NAMALWA (cell line): ENCODE data around the gene TMEM200A.

Source experiments
- DNase-seq: peaks from one replicate; pipeline ENCODE4 v3.0.0-alpha.2; 2015; ENCODE audit warnings: low spot score

Gene TMEM200A

DNA sequence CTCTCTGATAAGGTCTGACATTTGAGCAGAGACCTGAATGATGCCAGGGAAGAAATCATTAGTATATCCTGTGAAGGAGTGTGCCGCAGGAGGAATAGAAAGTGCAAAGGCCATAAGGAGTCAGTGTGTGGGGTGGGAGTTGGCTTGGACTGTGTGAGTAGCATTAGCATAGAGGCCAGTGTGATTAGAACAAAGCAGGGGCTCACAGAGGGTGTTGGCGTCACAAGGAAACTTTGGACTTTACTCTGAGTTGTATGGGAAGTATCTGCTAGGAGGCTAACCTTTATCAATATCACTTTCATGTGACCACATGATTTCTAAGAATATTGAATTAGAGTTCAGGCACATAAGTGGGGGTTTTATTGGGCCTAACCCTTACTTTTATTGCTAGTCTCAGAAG lies 12.1 kb downstream of the TMEM200A start:
- DNase-seq = no peak

DNA sequence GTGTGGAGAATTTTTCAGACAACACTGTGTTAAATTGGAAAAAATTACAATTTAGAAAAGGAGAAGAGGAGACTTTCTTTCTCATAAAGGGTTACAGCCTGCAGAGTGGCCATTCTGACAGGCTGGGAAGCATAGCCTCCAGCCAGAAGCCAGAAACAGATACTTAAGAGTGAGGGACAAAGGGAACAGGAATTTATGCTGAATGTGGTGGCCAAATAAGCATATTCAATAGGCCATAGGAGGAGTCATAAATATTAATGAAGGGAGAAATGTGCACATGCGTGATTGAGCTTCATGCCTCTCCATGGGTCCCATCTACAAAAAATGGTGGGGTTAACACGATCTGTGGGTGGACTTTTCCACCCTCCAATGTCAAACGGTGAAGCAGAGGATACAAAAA lies 13.4 kb downstream of the TMEM200A start:
- no peak for DNase-seq

DNA sequence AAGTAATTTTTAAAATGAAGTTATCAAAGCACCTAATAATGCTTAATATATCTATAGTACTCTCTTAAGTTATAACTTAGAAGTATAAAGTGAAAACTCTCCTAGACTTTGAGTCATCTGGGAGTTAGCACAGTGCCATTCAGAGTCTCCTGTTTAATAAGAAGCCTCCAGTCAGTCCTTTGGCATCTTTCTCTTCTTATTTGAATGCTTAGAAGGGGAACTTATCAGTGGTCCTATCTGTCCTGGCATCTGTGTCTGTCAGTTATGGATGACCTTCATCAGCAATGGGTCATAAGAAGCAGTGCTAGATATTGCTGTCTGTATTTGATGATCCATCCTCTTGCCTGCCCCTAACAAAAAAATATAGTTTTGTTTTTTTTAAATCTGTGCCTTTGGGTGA lies 15.2 kb downstream of the TMEM200A start:
- DNase-seq = no peak

DNA sequence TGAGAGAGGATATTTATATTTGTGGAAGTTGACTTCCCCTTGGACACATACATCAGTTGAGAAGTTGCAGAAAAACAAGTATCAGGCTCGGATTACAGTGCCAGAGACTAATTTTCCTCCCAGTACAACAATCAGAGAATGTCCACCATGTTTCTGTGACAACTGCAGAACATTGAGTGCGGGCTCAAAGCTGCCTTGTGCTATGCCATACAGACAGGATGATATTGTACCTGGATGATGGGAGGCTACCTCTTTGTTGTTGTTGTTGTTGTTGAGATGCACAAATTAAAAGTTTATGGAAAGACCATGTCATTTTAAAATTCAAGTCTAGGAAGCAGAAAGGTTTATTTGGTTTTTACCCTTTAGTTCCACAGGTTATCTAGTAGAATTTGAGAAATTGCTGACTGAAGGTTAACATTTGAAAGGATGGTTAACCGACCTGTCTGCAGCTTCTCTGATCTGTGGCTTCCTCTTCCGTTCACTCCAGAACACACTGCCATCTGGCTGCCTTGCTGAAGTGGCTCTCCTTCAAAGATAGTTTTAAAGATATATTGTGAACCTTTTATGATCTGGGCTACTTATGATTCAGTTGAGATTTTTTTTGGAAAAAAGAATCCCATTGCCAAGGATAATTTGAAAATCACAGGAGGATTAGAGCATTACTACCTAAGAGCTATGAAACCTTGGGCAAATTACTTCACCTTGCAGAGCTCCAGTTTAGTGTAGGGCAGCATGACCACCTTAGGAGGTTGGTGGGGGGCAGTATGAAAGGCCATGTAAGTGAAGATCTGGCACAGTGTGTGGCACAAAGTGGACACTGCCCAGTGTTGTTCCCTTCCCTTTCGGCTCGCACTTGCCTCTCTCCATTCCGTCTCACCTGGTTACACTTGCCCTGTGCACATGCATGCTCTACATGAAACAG lies 15.9 kb downstream of the TMEM200A start:
- DNase-seq = no peak

DNA sequence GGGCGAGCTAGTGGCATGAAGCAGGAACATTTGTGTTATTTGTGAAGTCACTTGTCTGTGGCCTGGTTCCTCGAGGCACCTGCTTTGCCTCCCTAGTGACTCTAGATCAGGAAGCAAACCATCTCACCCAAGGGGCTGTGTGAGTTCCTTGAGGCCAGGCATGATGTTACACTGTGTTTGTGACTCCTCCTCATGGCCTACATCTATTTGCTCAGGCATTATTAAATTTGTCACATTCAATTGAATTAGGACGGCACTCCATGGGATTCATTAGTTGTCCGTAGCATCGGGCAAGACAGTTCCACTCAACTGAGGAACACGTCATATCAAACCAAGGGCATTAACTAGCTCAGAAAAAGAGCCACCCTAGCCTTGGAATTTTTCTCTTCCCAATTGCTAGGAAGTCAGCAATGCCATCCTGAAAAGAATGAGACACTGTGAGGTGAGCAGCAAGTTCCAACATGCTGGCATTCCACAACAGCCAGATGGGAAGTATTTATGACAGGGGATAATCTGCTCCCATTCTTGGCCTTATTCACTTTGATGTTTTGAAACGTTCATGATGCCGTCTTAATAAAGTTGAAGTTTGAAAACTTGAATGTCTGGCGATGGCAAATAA lies 17.2 kb downstream of the TMEM200A start:
- no peak for DNase-seq

DNA sequence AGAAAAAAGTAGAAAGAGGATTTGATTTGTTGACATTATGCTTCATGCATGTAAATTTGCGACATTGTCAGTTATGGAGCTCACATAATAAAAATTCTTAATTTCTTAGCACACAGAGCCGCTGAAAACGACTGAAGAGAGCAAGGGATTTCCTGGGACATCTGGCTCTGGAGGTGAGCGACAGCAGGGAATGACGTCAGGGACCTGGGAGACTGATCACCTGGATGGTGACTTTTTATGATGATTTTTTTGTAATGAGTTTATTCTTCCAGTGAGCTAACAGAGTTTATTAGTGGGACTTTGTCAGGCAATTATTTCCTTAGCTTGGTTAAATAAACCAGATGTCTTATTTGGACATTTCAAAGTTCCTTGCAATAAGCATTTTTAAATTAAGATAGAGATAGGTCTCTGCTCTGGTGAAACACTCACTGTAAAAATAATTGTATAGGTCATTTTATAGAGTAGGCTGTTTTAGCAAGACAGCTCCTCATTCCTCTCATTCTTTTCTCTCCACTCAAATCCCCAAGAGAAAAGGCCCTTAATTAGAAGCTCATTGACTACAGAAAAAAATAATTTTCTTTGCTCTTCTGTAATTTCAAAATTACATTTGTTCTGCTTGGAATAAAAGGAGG lies 19.4 kb downstream of the TMEM200A start:
- no peak for DNase-seq

DNA sequence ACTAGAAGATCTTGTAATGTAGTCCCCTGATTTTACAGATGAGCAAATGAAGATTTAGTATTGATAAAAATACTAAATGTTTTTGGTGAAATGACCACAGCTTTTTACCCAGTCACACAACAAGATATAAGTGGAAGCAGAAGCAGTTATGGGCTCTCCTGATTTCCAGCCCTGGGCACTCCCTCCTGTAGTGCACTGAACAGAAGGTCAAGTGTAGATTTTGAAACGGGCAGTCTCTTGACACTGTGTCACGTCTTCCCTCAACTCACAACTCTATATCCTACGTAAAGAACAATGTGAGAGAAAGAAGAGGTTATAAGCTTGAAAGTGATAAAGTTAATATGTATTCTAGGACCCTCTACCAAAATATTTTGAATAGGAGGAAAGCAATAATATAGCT lies 23.3 kb downstream of the TMEM200A start:
- DNase-seq = no peak

DNA sequence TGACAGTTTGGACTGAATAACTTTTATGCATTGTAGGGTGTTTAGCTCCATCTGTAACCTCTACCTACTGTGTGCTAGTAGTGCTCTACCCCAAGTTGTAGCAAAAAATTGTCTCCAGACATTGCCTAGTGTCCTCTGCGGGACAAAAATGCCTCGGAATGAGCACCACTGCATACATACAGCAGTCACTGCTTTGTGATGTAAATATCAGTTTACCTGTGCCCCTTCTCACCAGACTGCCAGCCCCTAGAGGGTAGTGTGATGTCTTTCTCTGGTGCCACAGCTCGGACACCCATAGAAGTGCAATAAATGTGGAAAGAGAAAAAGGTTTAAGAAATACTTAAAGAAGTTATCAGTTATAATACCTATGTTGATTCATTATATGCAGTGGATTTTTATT lies 25.1 kb downstream of the TMEM200A start:
- no peak for DNase-seq

DNA sequence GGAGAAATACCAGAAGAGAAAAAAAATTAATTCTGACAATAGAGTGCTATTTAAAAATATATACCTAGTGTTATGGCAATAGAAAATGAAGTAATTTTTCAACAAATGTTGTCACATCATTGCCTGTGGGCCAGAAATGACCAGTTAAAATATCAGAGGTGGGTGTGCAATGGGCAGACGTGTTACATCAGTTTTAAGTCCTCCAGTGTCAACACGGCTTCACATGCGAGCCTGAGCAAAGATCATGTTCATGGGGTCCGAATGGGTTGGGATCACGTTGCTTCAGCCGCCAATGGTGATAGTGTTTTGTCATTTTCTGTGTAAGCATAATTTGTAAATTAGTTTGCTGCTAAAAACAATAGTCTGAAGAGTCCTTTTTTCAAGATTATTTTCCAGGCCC lies 27.5 kb downstream of the TMEM200A start:
- DNase-seq = no peak

DNA sequence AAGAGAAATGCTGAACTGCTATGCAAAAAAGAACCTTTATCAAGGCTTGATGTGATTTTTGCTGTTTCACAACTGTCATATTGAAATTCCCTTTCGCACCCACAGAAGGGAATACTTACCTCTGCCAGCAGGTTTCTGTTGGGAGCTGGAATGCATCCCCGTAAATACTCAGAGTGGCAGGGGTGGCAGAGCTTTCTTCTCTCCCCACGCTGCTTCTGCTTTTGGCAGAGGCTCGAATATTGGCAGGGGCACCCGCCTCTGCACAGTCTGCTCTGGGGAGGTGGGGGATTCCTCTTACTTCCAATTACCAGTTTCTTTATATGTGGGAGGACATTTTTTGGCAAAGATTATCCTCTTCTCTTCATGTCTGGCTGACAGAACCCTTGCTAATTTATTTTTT lies 28.4 kb downstream of the TMEM200A start:
- no peak for DNase-seq

DNA sequence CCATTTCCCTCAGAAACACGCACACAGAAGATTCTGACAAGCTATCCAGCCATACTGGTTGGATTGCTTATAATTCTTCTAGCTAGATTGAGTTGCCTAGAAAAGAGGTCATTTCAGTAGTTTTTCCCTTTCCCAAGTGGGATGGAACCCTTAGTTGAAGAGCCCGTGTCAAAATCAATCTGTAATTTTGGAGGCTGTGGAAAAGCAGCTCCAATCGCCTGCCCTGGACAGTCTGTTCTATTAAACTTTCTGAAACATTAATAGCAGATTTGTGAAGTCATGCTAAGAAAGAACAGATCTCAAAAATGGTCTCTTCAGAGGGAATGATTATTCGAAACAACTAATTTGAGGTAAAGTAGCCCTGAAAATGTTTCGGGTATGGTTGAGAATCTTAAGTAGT lies 29.3 kb downstream of the TMEM200A start:
- no peak for DNase-seq

DNA sequence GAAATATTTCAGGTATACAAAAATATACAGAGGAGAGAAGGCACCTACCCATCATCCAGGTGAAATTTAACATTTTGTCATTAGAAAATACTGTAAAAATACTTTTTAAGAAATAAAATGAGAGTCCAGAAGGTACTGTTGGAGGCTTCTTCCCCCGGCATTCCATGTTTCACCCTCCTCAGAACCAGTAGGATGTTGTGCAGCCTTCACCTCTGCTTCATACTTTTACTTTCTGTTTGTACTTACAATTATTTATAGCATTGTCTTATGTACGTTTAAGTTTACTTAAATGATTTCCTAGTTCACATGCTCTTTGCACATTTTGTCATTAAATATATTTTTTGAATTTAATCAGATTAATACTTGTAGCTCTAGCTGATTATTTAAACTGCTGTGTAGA lies 30.9 kb downstream of the TMEM200A start:
- no peak for DNase-seq

DNA sequence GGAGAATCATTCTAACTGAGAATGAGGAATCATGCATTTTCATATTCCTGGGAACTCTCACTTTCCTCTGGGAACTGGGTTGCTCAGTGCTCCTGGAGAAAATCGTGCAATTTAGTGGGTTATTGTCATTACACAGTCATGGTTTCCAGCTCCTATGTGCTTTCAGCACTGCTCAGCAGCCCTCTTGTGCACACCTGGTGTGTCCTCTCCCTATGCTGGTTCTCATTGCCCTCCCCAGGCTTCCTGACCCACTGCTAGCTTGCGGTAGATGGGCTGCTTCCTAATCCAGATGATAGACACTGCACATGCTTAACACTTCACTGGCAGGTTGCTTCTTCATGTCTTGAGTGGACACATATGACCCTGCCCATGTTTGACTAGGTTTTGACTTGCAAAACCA lies 39.7 kb downstream of the TMEM200A start:
- DNase-seq = no peak

DNA sequence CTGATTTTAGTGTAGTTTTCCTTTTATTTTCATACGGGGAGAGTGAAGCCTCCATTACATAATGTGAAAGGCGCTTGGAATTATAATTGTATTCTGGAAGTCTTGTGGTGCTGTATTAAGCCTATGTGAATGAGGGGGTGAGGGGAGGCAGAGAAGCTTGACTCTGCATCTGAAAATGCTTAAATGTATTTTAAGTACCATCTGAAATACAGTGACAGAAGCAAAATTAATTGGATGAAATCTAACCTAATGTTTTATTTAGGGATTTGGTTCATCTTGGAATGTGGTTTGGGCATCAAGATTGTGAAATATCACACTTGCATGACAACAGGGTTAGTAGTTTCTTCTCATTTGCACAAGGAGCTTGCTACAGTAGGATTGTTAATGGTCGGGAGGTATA lies 41.2 kb downstream of the TMEM200A start:
- DNase-seq = no peak

DNA sequence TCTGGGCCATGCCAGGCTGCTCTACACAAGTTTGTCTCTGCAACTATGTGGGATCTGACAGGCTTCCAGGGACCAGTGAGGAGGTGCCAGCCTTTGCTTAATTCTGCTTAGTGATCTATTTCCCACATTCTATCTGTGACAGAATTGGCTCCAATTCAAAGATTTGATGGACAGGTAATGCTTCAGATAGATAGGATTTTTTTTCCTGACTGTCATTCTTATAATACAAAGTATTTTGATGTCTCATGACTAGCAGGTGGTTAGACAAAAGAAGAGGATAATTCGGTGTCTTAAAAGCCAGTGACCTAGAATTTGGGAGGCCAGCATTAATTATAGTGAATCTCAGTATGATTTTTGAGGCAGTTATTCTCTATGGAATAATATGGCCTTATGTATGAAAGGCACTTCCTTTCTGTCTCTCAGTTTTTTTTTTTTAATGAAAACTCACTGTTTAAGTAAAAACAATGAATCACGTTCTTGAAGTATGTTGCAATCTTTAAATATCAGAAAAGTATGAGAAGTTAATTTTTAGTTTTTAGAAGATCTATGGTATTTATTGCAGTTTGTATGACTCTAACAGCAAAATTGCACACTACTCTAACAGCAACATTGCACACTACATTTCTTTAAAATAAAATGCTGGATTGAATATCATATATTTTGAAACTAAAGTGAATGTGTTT lies 43.7 kb downstream of the TMEM200A start:
- no peak for DNase-seq

DNA sequence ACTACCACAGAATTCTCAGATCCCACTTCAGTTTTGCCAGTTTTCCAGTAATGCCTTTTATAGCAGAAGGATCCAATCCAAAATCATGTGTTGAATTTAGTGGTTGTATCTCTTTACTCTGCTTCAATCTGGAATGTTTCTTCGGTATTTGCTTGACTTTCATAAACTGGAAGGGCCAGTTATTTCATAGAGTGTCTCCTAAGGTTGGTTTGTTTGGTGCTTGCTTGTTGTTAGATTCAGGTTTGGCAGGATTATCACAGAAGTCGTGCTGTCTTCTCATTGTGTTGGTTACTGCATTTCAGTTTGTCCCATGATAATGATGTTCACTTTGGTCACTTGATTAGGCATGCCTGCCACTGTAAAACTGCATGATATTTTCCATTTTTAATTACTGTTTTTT lies 45.7 kb downstream of the TMEM200A start:
- DNase-seq = no peak

DNA sequence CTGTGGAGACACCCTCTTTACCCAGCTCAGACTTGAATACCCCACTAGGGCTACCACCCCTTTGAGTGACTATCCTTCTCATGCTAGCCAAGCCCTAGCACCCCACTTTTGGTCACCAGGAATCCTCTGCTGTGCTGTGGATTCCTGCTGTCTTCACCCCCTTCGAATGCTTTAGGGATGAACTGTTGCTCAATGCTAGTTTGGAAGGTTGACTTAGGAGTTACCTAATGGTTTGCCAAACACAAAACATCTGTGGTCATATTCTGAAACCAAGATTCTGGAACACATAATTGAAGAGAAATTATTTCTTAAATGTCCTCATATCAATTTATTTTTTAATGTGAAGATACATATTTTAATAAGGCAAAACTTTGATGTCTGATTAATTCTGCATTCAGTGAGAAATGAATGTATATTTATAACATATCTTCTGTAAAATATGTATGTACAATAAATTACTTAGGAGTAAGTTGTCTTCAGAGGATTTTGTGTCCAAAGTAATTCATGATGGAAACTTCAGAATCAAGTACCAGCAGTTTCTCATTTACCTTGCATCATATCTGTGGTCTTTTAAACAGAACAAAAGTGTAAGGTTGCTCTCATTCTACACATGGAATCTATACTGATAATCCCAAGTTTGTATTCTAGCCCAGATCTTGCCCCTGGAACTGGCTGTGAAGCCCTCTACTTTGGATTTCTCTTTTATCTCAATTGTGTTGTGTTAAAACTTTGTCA lies 46.9 kb downstream of the TMEM200A start:
- no peak for DNase-seq

DNA sequence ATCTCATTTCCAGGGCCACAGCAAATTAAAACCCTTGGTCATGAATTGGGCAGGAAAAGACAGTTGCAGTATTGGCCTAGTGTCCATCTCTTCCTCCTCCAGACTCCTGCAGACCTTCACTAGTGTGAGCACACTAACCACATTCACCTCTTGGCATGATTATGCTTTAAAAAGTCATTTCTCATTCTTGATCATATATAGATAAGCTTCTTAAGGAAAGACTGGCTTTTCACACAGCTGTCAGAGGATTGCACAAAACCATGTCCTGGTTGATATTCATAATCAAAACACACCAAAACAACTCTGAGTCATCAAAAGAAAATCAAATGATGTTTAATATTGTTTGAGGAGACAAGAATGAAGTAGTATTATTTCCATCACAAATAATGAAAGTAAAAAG lies 52.1 kb downstream of the TMEM200A start:
- no peak for DNase-seq

DNA sequence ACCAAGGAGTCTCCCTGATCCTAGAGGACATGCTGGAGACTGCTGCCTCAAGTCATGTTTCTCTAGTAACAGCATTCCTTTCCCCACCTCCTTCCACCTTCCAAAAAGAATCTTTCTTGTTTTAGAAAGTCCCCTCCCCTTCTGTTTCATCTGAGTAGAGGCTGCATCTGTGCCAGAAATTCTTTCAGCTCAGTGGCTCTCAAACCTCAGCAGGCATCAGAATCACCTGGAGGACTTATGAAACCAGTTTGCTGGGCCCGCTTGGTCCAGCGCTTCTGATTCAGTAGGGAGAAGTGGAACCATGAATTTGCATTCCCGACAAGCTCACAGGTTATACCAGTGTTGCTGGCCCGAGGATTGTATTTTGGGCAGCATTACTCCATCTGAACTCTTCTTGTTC lies 55.1 kb downstream of the TMEM200A start:
- no peak for DNase-seq

DNA sequence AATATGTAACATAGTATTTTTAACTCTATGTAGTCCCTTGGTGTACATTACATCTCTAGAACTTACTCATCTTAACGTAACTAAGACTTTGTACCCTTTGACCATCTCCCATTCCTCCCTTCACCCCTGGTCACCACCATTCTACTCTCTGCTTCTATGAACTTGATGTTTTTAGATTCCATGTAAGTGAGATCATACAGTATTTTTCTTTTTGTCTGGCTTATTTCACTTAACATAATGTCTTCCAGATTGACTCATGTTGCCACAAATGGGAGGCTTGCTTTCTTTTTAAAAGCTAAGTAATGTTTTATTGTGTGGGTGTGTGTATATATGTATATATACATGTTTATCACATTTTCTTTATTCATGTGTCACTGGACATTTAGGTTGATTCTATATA lies 55.8 kb downstream of the TMEM200A start:
- DNase-seq = no peak

DNA sequence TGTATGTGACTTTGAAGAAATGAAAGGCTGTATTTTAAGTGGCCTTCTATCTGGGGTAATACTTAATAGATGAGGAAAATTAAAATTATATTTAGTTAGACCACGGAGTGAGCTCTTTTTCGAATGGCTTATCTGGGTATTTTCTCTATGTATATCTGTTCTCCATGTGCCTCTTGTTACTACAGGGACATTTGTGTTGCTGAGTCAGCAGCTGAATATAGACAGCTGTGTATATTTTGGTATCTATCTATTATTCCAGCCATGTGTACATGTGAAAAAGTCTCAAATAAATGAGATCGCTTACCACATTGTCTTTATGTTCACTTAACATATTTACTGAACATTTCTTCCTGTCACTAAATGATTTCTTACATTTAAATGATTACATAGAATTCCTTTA lies 57.2 kb downstream of the TMEM200A start:
- DNase-seq = no peak

DNA sequence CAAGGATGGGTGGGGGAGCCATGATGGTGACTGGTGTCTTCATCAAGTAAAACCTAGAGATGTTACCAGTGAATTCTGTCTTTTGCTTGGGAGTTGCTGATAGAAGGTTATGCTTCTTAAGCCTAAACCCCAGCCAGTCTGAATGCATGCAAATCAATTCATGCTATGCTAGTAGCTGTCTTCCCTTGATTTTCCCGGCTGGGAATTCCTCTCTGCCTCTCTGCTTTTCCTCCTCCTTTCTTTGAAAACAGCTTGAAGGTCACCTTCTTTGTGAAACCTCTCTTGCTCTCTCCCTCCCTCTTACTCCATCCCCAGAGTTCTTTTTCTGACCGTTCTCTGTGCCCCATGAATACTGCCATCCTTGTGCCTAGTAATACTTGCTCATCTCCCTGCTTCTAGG lies 58.9 kb downstream of the TMEM200A start:
- DNase-seq = no peak
